Ishikawa (cell line): ENCODE data around the gene KPNA5.

Experiments
- CEBPB ChIP-seq: IDR thresholded peaks from 2 replicates; pipeline ENCODE4 v1.6.1; 2012
- CREB1 ChIP-seq: IDR thresholded peaks from 2 replicates; pipeline ENCODE4 v1.6.1; 2012; ENCODE audit warnings: low read depth
- EGR1 ChIP-seq: IDR thresholded peaks from 2 replicates; pipeline ENCODE4 v1.6.1; 2012
- EP300 ChIP-seq: IDR thresholded peaks from 2 replicates; pipeline ENCODE4 v1.6.1; 2012; ENCODE audit warnings: borderline replicate concordance
- FOXM1 ChIP-seq: IDR thresholded peaks from 2 replicates; pipeline ENCODE4 v1.6.1; 2012; ENCODE audit warnings: low read depth, borderline replicate concordance
- NFIC ChIP-seq: IDR thresholded peaks from 2 replicates; pipeline ENCODE4 v1.6.1; 2012
- RAD21 ChIP-seq: IDR thresholded peaks from 2 replicates; pipeline ENCODE4 v1.6.1; 2012; ENCODE audit warnings: low read depth
- TAF1 ChIP-seq: IDR thresholded peaks from 2 replicates; pipeline ENCODE4 v1.6.1; 2012; ENCODE audit warnings: low read depth, mild to moderate bottlenecking
- TCF12 ChIP-seq: IDR thresholded peaks from 2 replicates; pipeline ENCODE4 v1.6.1; 2012; ENCODE audit warnings: low read depth
- TEAD4 ChIP-seq: IDR thresholded peaks from 2 replicates; pipeline ENCODE4 v1.6.1; 2012
- YY1 ChIP-seq: IDR thresholded peaks from 2 replicates; pipeline ENCODE4 v1.6.1; 2012; ENCODE audit warnings: low read depth
- ZBTB7A ChIP-seq: IDR thresholded peaks from 2 replicates; pipeline ENCODE4 v1.6.1; 2012; ENCODE audit warnings: low read depth
- TF ChIP-seq, protein P1 (sequence below): IDR thresholded peaks from 2 replicates; pipeline ENCODE4 v1.6.1; 2012; ENCODE audit warnings: low read depth, mild to moderate bottlenecking
- TF ChIP-seq, protein P2 (sequence below): IDR thresholded peaks from 2 replicates; pipeline ENCODE4 v1.6.1; 2012
- TF ChIP-seq, protein P3 (sequence below): IDR thresholded peaks from 2 replicates; pipeline ENCODE4 v1.6.1; 2012

The KPNA5 gene

DNA sequence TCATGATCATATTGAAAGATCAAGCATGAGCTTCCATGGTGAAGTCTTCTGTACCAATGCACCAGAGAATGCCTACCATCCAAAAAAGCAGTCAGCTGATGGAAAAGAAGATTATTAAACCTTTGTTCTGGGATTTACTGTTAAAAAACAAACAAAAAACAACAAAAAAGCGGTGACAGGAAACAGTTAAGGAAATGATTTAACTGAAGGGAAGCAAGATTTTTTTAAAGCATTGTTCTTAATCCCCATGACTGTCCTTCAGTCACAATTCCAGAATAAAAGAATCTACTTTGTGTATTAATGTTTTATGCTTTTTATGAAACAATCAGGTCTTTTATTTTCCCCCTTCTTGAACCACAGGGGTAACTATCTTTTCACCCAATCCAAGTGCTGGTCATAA is 60.6 kb downstream of the KPNA5 start:
- no peak for TF ChIP-seq EP300
- TF ChIP-seq TEAD4 = no peak
- TF ChIP-seq, protein P1, sequence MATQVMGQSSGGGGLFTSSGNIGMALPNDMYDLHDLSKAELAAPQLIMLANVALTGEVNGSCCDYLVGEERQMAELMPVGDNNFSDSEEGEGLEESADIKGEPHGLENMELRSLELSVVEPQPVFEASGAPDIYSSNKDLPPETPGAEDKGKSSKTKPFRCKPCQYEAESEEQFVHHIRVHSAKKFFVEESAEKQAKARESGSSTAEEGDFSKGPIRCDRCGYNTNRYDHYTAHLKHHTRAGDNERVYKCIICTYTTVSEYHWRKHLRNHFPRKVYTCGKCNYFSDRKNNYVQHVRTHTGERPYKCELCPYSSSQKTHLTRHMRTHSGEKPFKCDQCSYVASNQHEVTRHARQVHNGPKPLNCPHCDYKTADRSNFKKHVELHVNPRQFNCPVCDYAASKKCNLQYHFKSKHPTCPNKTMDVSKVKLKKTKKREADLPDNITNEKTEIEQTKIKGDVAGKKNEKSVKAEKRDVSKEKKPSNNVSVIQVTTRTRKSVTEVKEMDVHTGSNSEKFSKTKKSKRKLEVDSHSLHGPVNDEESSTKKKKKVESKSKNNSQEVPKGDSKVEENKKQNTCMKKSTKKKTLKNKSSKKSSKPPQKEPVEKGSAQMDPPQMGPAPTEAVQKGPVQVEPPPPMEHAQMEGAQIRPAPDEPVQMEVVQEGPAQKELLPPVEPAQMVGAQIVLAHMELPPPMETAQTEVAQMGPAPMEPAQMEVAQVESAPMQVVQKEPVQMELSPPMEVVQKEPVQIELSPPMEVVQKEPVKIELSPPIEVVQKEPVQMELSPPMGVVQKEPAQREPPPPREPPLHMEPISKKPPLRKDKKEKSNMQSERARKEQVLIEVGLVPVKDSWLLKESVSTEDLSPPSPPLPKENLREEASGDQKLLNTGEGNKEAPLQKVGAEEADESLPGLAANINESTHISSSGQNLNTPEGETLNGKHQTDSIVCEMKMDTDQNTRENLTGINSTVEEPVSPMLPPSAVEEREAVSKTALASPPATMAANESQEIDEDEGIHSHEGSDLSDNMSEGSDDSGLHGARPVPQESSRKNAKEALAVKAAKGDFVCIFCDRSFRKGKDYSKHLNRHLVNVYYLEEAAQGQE = no peak
- no peak for TF ChIP-seq CEBPB
- TF ChIP-seq NFIC = no peak
- TF ChIP-seq CREB1 = no peak

DNA sequence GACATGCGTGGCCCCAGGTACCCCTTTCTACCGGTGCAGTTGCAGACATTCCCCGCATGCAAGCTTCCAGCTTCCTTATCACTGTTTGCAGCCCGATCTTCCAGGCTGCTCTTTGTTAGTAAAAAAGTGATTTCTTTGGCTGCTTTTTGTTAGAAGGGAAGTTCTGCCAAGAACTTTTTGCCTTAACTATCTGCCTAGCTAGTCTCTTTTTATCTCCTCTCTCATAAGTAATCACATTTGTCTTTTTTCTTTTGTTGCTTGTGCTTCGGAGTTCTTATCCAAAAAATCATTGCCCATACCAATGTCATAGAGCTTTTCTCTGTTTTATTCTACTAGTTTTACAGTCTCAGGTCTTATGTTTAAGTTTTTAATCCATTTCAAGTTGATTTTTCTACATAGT is 64.2 kb downstream of the KPNA5 start:
- no peak for TF ChIP-seq CEBPB
- no peak for TF ChIP-seq TEAD4
- no peak for TF ChIP-seq FOXM1
- no peak for TF ChIP-seq EP300
- TF ChIP-seq RAD21 = no peak

DNA sequence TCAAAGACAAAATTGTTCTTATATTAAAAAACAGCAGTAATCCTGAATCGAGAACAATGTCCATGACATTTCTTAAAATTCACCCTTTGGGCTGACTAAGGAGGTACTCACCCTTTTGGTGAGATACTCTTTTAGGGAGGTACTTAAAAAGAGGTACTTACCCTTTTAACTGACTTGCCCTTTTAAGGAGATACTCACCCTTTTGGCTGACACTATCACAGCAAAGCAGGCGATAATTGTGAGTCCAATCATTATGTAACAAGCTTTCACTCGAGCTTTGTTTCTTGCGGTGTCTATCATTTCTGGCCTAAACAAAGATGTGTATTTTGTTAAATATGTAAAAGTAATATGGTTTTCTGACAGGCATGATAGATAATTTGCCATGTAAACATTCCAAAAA is 80.8 kb downstream of the KPNA5 start:
- TF ChIP-seq TAF1 (no peak), EGR1 (no peak), CREB1 (no peak), CEBPB (no peak), FOXM1 (no peak)

DNA sequence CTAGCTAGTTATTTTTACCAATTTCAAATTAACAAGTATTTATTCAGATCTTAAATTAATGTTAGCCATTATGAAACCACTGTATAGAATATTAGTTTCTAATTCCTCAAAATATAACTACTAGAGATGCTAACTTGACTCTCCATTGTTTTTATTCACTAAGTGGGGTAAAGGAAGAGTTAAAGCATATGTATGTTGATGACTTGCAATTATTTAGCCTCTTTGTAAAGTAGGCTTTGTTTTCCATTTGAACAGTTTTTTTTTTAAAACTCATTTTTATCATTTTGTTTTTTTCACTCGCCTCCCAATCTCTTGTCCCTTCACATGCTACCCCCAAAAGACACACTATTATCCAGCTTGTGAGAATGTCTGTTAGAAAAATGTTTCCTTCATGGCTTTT is 81.2 kb downstream of the KPNA5 start:
- TF ChIP-seq, protein P2, sequence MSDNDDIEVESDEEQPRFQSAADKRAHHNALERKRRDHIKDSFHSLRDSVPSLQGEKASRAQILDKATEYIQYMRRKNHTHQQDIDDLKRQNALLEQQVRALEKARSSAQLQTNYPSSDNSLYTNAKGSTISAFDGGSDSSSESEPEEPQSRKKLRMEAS = no peak
- TF ChIP-seq TAF1 (no peak), EGR1 (no peak), ZBTB7A (no peak), EP300 (no peak), TCF12 (no peak), RAD21 (no peak)
- TF ChIP-seq, protein P3, sequence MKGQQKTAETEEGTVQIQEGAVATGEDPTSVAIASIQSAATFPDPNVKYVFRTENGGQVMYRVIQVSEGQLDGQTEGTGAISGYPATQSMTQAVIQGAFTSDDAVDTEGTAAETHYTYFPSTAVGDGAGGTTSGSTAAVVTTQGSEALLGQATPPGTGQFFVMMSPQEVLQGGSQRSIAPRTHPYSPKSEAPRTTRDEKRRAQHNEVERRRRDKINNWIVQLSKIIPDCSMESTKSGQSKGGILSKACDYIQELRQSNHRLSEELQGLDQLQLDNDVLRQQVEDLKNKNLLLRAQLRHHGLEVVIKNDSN = no peak

DNA sequence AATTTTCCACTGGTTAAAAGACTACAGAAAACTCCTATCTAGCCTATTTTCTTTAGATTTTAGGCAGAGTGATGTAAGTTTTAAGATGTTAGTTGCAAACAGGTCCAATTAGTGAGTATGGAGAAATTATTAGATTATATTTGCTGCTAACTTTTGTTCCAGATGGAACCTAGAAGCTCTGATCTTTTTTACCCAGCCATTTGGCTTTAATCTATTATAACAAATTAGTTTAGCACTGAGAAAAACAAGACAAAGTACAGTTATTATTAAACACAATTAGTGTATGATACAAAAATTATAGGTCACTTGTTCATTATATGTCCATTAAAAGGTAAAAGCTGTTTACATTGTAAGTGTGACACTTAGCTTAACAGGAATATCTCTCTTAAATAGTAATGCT is 82.0 kb downstream of the KPNA5 start:
- TF ChIP-seq CREB1 (no peak), CEBPB (no peak), TCF12 (no peak), RAD21 (no peak), TEAD4 (no peak), TAF1 (no peak), YY1 (no peak), FOXM1 (no peak), EP300 (no peak), EGR1 (no peak), ZBTB7A (no peak), NFIC (no peak)
- TF ChIP-seq, protein P1 = no peak
- TF ChIP-seq, protein P2 = no peak
- TF ChIP-seq, protein P3 = no peak

DNA sequence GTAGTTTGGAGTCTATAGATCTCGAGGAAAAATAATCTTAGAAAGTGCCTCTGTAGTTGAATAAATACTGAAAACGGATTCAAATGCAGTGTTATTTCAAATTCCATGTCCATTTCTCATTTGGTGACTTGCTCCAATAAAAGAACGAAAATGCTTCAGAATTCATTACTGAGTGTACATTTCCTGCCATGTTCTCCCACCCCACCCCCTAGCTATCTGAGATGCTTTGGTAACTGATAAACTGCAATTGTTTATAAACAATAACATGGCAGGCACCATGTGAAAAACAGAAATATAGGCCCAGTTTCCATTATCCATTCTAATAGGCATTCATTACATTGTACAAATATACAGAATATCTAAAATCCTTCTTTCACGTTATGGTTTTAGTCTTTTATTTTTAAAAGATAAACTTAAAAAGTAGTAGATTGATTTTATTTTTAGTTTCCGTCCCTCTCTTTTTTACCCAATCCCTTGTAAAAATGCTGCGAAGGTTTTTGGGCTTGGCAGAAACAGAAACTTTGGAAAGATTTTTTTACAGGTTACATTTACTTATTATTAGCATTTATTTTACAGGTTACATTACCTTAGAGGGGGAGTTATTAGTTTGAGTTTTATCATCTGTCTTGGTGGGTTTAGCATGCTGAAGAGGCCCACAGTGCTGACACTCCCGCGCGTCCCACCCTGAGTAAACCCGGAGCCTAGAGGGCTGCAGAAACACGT is 83.1 kb downstream of the KPNA5 start:
- no peak for TF ChIP-seq CREB1
- TF ChIP-seq, protein P2 = no peak
- no peak for TF ChIP-seq FOXM1
- TF ChIP-seq YY1 = no peak
- no peak for TF ChIP-seq CEBPB
- no peak for TF ChIP-seq TEAD4
- TF ChIP-seq ZBTB7A = no peak
- TF ChIP-seq EP300 = no peak
- TF ChIP-seq, protein P3 = no peak
- TF ChIP-seq, protein P1 = no peak
- TF ChIP-seq NFIC = no peak
- TF ChIP-seq TAF1 = no peak
- TF ChIP-seq TCF12 = no peak
- no peak for TF ChIP-seq RAD21
- no peak for TF ChIP-seq EGR1
